GM12872 (cell line): Measurements from ENCODE around the gene CLCA4.

Experiments
- TF ChIP-seq, protein P1 (sequence below): IDR thresholded peaks from 3 replicates; pipeline ENCODE4 v1.5.1; 2011; ENCODE audit warnings: low read depth, mild to moderate bottlenecking, low read length, moderate library complexity; ENCODE audit not compliant: insufficient read depth

CLCA4 gene

DNA sequence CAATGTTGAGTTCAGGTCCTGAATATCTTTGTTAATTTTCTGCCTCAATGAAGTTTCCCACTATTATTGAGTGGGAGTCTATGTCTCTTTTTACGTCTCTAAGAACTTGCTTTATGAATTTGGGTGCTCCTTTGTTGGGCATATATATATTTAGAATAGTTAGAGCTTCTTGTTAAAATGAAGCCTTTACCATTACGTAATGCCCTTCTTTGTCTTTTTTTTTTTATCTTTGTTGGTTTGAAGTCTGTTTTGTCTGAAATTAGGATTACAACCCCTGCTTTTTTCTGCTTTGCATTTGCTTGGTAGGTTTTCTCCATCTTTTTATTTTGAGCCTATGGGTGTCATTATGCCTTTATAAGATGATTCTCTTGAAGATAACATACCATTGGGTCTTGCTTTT, 10.9 kb downstream of the CLCA4 start:
- TF ChIP-seq, protein P1, sequence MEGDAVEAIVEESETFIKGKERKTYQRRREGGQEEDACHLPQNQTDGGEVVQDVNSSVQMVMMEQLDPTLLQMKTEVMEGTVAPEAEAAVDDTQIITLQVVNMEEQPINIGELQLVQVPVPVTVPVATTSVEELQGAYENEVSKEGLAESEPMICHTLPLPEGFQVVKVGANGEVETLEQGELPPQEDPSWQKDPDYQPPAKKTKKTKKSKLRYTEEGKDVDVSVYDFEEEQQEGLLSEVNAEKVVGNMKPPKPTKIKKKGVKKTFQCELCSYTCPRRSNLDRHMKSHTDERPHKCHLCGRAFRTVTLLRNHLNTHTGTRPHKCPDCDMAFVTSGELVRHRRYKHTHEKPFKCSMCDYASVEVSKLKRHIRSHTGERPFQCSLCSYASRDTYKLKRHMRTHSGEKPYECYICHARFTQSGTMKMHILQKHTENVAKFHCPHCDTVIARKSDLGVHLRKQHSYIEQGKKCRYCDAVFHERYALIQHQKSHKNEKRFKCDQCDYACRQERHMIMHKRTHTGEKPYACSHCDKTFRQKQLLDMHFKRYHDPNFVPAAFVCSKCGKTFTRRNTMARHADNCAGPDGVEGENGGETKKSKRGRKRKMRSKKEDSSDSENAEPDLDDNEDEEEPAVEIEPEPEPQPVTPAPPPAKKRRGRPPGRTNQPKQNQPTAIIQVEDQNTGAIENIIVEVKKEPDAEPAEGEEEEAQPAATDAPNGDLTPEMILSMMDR = no peak

DNA sequence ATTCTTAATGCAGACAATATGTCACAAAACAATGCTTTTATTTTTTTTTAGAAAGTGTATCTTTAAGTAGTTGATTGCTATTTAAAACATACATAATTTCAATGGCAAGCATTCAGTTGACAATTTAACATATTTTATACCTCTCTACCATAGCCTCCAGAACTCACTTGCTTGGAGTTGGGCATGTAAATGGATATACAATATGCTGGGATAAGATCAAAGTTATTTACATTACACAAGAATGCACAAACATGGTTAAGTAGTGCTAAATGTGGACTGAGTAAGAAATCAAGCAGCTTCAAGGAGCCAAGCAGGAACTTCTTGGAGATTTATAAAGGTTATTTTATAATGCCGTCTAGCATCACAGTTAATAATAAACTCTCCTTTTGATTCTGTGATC, 17.0 kb downstream of the CLCA4 start:
- TF ChIP-seq, protein P1 = no peak

DNA sequence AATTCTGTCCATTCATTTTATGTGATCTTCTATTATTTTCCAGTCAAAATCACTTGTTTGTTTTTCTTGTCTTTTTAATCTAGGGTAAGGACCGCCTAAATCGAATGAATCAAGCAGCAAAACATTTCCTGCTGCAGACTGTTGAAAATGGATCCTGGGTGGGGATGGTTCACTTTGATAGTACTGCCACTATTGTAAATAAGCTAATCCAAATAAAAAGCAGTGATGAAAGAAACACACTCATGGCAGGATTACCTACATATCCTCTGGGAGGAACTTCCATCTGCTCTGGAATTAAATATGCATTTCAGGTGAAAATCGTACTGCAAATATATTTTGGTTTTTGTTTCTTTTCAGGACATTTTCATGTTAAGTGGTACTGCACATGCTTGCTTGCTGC, 20.5 kb downstream of the CLCA4 start:
- TF ChIP-seq, protein P1 = no peak

DNA sequence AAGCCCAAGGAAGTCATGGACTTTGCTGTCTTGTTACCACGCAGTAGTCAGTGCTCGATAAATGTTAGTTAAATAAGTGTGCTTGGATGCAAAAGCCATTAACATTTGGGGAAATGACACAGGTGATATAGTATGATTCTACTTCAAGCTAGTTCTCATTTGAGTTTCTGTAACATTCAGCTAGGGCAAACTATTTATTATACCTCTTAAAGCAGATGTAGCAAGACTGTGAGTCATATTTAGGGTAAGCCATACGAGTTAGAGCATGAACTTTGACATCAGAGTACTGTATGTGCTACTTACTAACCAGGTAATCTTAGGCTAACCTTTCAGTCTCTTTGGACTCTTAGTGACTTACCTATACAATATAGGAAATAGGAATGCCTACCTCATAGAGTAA, 21.0 kb downstream of the CLCA4 start:
- TF ChIP-seq, protein P1 = no peak

DNA sequence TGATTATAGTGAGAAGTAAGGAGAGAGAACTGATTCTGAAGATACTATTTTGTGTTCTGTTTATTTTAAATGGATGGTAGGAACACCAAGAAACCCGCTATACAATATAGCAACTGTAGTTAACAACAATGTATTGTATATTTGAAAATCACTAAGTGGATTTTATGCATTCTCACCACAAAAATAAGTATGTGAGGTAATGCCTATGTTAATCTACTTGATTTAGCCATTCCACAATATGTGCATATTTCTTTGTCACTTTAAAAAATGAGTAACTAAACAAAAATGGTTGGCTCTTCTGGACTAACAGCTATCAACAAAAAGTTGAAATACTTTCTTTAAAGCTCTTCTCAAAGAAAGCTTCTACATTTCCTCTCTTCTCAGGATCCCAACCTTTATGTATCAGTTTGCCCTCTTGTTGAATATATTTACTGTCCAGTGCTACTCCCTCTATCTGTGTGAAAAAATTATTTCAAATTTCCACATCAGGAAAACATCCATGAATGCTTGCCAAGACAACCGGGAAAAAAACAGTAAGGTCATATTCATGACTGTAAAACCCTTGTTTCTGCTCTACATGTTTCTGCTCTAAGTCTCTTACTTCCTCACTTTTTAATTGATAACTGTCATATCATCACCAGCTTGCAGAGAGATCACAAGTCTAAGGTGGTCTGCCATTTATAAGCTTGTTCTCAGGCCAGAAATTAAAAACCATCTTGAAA, 27.0 kb downstream of the CLCA4 start:
- TF ChIP-seq, protein P1 = no peak

DNA sequence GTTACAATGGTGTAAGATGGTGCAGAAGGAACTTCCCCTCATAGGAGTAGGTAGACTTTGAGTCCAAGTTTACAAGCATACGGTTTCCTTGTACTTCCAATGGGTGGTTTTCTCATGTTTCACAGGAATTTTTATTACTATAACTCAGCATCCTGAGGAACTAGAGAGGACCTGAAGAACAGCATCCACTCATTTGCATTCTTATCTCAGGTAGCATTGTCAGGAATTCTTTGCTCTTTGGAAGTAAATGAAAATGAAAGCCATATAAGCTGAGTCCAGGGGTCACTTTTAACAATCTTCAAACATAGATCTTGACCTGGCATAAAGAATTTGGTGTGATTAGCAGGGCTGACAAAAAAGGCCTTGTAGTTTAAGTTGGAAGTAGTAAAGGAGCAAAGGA, 34.4 kb downstream of the CLCA4 start:
- TF ChIP-seq, protein P1 = no peak

DNA sequence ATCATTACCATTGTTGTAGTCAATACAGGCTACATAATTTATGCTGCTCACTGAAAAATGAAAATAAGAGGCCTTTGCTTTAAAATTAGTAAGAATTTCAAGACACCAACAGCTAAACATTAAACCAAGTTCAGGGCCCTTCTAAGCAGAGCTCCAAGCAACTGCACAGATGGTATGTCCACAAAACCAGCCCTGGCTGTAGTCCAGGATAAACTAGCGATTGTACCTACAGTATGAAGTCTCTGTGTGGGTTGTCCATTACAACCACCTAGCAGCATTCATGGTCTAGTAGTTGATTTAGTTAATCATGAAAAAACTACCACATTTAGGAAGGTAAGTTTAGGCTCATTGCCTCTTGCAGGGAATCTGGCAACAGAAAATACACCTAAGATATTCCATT, 35.3 kb downstream of the CLCA4 start:
- TF ChIP-seq, protein P1 = no peak
